ENCODE measurements around the gene GRM1.
"Not testable (repeated sequence)": the region's sequence is repeated elsewhere in the genome, so short reads cannot be mapped to it uniquely, and the experiment has no call there.

GRM1 gene

GRCh38 chr6:146191612-146192011 is 162.8 kb downstream of the GRM1 start:
- DNase-seq (ENCODE audit: low read depth in 2 of 2) = no peak

DNA sequence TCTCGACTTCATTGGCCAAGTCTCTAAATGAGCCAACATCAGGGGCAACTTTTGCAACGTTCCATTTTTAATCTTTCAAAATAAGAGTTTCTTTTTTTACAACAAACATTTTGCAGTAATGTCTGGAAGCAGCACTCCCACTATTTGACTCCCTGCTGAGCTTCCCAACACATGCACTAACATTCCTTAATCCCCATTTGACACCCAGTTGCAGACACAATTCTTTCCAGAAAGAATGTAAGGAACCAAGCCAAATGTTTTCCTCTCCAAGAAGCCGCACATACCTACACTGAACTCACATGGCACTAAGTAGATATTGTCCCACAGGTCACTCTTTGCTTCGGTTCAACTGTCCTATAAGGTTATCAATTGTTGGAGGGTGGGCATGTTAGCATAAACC is 165.6 kb downstream of the GRM1 start:
- DNase-seq (ENCODE audit: low read depth in 2 of 2) = no peak

DNA sequence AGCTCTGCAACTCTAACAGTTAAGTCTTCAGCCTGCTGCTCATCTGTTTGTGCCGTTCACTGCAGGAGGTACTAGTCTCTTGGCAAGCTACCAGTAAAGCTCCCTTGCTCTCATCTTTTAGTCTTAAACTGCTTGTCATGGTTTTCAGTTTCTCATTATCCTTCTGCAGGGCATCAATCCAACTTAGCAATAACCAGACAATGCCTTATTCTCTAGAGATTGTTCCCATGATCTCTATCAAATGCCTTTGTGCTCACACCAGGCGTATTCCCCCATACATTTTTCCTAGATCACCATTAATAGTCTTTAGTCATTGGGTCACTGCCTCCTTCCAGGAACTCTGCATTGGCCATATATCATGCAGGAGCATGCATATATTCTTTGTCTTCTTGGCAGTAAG is 171.3 kb downstream of the GRM1 start:
- no peak for DNase-seq (ENCODE audit: low read depth in 2 of 2)

- no peak for DNase-seq (ENCODE audit: low read depth in 2 of 2)
Measured at GRCh38 chr6:146202570-146202969, 173.7 kb downstream of the GRM1 start.

- DNase-seq (ENCODE audit: low read depth in 2 of 2) = no peak
Measured at GRCh38 chr6:146209942-146210341, 181.1 kb downstream of the GRM1 start.

- DNase-seq (ENCODE audit: low read depth in 2 of 2) = no peak
Measured at GRCh38 chr6:146210406-146211083, 181.7 kb downstream of the GRM1 start.

DNA sequence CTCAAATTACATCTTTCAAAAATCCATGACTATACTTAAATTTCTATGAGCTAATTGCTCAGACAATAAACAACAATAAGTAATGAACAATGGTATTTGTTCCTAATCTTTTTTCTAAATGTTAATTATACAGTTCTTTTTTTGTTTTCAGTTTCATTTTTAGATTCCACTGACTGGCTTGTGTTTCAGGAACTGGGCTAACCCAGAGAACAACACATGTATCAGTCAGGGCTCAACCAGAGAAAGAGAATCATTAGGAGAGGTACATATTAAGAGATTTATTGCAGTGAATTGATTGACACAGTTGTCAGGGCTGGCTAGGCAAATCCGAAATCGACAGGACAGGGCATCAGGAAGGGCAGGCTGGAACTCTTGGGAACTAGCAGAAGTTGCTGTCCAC is 182.8 kb downstream of the GRM1 start:
- DNase-seq (ENCODE audit: low read depth in 2 of 2) = no peak

- no peak for DNase-seq (ENCODE audit: low read depth in 2 of 2)
Measured at GRCh38 chr6:146212781-146213180, 183.9 kb downstream of the GRM1 start.

GRCh38 chr6:146219101-146219500 is 190.2 kb downstream of the GRM1 start:
- DNase-seq (ENCODE audit: low read depth in 2 of 2) = no peak

- no peak for DNase-seq (ENCODE audit: low read depth in 2 of 2)
Measured at GRCh38 chr6:146224449-146224848, 195.6 kb downstream of the GRM1 start.

- DNase-seq (ENCODE audit: low read depth in 2 of 2) = no peak
Measured at GRCh38 chr6:146224988-146225387, 196.1 kb downstream of the GRM1 start.

DNA sequence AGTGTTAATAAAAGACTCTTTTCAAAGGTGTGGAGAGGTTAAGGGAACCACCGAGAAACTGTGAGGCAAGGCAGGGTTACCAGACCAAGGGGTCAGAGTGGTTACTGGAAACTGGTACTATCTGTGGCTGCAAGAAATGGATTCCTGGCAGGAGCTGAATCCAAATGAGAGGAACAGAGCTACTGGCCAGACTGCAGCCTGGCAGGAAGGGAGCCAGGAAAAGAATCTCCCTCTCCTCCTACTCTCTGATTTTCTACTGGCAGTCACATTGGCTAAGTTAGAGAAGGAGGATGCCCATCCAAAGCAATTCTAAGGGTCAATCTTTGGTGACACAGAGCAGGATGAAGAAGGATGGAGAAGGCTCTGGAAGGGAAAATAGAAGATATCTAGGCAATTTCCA is 211.5 kb downstream of the GRM1 start:
- no peak for DNase-seq (ENCODE audit: low read depth in 2 of 2)

- no peak for DNase-seq (ENCODE audit: low read depth in 2 of 2)
Measured at GRCh38 chr6:146240807-146241206, 211.9 kb downstream of the GRM1 start.

DNA sequence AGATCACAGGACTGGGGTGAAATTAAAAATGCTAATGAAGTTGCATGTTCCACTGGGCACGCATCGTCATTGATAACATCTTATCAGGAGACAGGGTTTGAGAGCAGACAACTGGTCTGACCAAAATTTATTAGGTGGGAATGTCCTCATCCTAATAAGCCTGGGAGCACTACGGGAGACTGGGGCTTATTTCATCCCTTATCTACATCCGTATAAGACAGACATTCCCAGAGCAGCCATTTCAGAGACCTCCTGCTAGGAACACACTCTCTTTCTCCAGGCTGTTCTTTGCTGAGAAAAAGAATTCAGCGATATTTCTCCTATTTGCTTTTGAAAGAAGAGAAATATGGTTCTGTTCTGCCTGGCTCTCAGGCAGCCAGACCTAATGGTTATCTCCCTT is 214.8 kb downstream of the GRM1 start:
- not testable (repeated sequence) for DNase-seq (ENCODE audit: low read depth in 2 of 2)

DNA sequence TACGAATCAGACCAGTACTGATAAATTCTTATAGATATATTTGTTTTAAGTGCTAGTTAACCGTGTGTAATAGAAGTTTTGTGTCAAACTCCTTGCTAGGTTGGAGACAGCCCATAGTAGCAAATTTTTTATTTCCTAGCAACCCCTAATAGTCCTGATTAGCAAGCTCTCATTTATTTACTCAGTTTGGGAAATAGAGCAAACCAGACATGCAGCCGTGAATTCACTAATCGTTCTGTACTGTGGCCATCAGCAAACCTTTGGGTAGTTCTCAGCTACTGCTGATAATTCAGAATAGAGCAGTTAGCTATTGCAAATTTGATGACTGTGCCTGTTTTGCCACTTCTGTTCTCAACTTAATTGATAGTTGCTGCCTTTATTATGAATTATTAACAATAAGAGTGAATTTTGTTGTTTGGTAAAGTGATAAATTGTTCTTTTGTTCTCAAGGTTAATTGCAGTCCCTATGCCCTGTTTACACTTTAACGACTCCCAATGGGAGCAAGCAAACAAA is 215.8 kb downstream of the GRM1 start:
- DNase-seq (ENCODE audit: low read depth in 2 of 2) = no peak

DNA sequence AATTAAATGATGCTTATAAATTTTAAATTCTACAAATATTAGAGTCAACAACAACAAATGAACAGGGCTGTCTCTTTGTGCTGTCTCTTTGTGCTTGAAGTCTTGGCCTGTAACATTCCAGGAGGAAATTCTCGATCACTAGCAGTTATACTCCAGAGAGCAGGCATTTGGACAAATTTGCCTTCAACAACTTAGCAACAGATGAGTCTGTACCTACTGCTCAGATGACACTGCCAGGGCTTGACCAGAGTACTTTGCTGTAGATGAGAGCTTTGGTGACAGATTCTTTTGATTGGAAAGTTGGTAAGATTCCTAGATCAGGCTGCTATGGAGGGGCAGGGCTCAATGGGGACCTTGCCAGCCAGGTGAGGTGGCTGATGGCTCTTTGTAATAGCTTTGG is 217.2 kb downstream of the GRM1 start:
- DNase-seq (ENCODE audit: low read depth in 2 of 2) = no peak

DNA sequence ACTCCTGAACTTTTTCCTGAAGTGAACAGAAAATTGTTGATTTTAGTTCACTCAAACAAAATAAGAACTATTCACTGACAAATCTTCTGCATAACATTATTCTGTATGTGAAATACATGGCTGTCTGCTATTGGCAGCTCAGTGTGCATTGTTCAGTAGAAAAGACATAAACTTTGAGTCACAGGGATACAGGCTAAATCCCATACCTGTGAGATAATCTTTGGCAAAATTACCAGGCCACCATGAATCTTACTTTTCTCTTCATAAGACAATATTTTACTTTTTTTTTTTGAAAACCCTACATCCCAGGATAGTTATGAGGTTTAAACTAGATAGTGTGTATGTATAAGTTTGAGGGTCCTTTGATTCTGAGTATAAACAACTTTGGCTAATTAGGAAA is 224.8 kb downstream of the GRM1 start:
- DNase-seq (ENCODE audit: low read depth in 2 of 2) = no peak

GRCh38 chr6:146258206-146258605 is 229.3 kb downstream of the GRM1 start:
- no peak for DNase-seq (ENCODE audit: low read depth in 2 of 2)

- no peak for DNase-seq (ENCODE audit: low read depth in 2 of 2)
Measured at GRCh38 chr6:146260886-146261285, 232.0 kb downstream of the GRM1 start.

- no peak for DNase-seq (ENCODE audit: low read depth in 2 of 2)
Measured at GRCh38 chr6:146265056-146265455, 236.2 kb downstream of the GRM1 start.

- DNase-seq (ENCODE audit: low read depth in 2 of 2) = no peak
Measured at GRCh38 chr6:146267447-146267846, 238.6 kb downstream of the GRM1 start.

DNA sequence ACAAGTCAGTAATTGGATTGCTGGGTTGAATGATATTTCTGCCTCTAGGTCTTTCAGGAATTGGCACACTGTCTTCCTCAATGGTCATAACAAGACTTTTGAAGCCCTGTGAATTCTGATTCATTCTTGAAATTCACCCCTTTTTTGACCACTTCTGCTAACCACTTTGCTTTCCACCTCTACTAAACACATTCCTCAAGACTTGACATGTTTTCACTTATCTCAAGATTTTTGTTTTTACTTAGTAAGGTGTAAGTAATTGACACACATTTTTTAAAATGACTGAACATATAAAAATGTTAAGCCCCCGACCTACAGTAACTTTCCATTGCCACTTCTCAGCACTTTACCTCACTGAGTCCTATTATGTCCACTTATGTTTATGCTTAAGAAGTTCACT is 239.1 kb downstream of the GRM1 start:
- DNase-seq (ENCODE audit: low read depth in 2 of 2) = no peak

- DNase-seq (ENCODE audit: low read depth in 2 of 2) = no peak
Measured at GRCh38 chr6:146269482-146269881, 240.6 kb downstream of the GRM1 start.

GRCh38 chr6:146271163-146271562 is 242.3 kb downstream of the GRM1 start:
- DNase-seq (ENCODE audit: low read depth in 2 of 2) = not testable (repeated sequence)

Measured in stimulated activated CD8-positive, alpha-beta memory T cell treated with anti-CD3 and anti-CD28 coated beads, Interleukin-7, amount 100 ng/mL, for 4 hours (primary cell).